ENCODE measurements around the gene UQCRHL.

Gene UQCRHL

DNA sequence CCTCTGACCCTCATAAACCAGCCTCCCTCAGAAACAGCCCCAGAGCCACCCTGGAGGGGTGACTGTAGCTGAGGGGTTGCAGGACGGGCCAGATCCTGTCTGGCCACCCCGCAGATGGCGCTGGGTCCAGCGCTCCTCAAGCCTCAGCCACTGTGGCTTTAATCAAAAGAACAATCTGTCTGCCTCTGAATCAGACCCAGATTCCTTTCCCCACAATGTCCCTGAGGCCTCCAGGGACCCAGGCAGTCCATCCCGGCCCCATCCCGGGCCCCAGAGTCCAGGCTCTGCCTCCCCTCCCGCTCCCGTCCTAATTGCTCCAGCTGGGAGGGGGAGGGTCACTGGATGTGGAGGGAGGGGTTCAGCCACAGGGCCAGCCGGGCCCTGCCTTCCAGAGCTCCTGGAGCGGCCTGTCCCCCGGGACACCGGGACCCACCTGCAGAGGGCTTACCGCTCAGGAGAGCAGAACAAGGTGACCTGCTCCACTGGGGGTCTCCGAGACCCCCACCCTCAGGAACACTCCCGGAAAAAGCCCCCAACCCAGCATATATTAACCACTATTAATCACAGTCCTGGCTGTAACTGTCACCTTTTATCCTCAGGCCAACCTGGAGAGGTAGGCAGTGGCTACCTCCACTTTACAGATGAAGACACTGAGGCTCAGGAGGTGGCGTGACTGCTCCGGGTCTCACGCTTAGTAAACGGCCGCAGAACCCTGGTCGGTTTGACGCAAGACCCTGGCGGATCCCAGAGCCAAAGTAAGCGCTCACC lies 49.7 kb downstream of the UQCRHL start:
- no peak for ATAC-seq
